GM23338 (cell line): Measurements from ENCODE around the gene ANO1. TPM values are rescaled to one million over a fixed set of nuclear protein-coding genes. Genes with fewer than 3 reads are reported as not detected.
A peak's percentile ranks its signal among the peaks of the same experiment; 100 is the strongest.

Experiments
- ATAC-seq: fragments of 200-7000 bp; cut with Tn5 transposase; 3 replicates; pipeline ENCODE4 v1.9.1; 2020
- DNase-seq: peaks from one replicate; pipeline ENCODE4 v3.0.0-alpha.2; 2015; ENCODE audit warnings: low spot score
- H2AFZ ChIP-seq: fragments of 200-600 bp; sonication (generic); 2 replicates; pipeline ENCODE4 v1.8.0; 2016; ENCODE audit warnings: antibody characterized with exemption, mild to moderate bottlenecking, moderate library complexity
- H3F3A ChIP-seq: fragments of 200-600 bp; sonication (generic); replicated peaks from 2 replicates; pipeline ENCODE4 v1.8.0; 2017; ENCODE audit warnings: antibody characterized with exemption, mixed run types, low read depth
- H3K27ac ChIP-seq: fragments of 200-600 bp; sonication (generic); 2 replicates; pipeline ENCODE4 v1.6.1; 2016; ENCODE audit warnings: low read depth
- H3K27me3 ChIP-seq: fragments of 200-600 bp; sonication (generic); 2 replicates; pipeline ENCODE4 v1.8.0; 2016; ENCODE audit warnings: mild to moderate bottlenecking, mixed run types, moderate library complexity; ENCODE audit not compliant: insufficient read depth
- H3K36me3 ChIP-seq: fragments of 200-600 bp; sonication (generic); 2 replicates; pipeline ENCODE4 v1.8.0; 2016; ENCODE audit warnings: mild to moderate bottlenecking; ENCODE audit not compliant: insufficient read depth
- H3K4me1 ChIP-seq: fragments of 200-600 bp; sonication (generic); 2 replicates; pipeline ENCODE4 v1.8.0; 2016; ENCODE audit warnings: mild to moderate bottlenecking, moderate library complexity; ENCODE audit not compliant: insufficient read depth
- H3K4me2 ChIP-seq: fragments of 200-600 bp; sonication (generic); 2 replicates; pipeline ENCODE4 v1.7.1; 2017; ENCODE audit warnings: mixed run types
- H3K4me3 ChIP-seq: fragments of 200-600 bp; sonication (generic); 2 replicates; pipeline ENCODE4 v1.6.1; 2016; ENCODE audit warnings: mixed run types
- H3K79me2 ChIP-seq: fragments of 200-600 bp; sonication (generic); replicated peaks from 2 replicates; pipeline ENCODE4 v1.8.0; 2017; ENCODE audit warnings: mild to moderate bottlenecking; ENCODE audit not compliant: insufficient read depth
- H3K9me2 ChIP-seq: fragments of 200-600 bp; sonication (generic); 2 replicates; pipeline ENCODE4 v1.8.0; 2017; ENCODE audit not compliant: insufficient read depth
- H4K20me1 ChIP-seq: fragments of 200-600 bp; sonication (generic); replicated peaks from 2 replicates; pipeline ENCODE4 v1.8.0; 2017; ENCODE audit warnings: mild to moderate bottlenecking; ENCODE audit not compliant: insufficient read depth
- H3K27ac Mint-ChIP-seq: 2 replicates; pipeline ENCODE4 v1.8.0; 2020; ENCODE audit warnings: inconsistent platforms, mild to moderate bottlenecking, moderate library complexity, mixed read lengths
- H3K27me3 Mint-ChIP-seq: 3 replicates; pipeline ENCODE4 v1.8.0; 2022; ENCODE audit warnings: low read depth, mild to moderate bottlenecking, moderate library complexity, mixed read lengths, inconsistent platforms; ENCODE audit not compliant: insufficient read depth, poor library complexity
- H3K36me3 Mint-ChIP-seq: 3 replicates; pipeline ENCODE4 v1.8.0; 2021; ENCODE audit warnings: low read depth, mild to moderate bottlenecking, inconsistent platforms, moderate library complexity, mixed read lengths
- H3K4me1 Mint-ChIP-seq: 3 replicates; pipeline ENCODE4 v1.8.0; 2020; ENCODE audit warnings: mild to moderate bottlenecking, inconsistent platforms, mixed read lengths
- H3K4me3 Mint-ChIP-seq: 3 replicates; pipeline ENCODE4 v1.8.0; 2021; ENCODE audit warnings: moderate library complexity, mild to moderate bottlenecking, inconsistent platforms, mixed read lengths
- H3K9me3 Mint-ChIP-seq: 3 replicates; pipeline ENCODE4 v1.8.0; 2020; ENCODE audit warnings: moderate library complexity, mild to moderate bottlenecking, inconsistent platforms, mixed read lengths
- CREB1 ChIP-seq: fragments of 250-450 bp; sonication (Bioruptor Pico); IDR thresholded peaks from 2 replicates; pipeline ENCODE4 v1.5.0; 2020; ENCODE audit warnings: low read depth, mild to moderate bottlenecking, moderate library complexity
- EZH2 ChIP-seq: fragments of 200-600 bp; sonication (generic); IDR thresholded peaks from one replicate; pipeline ENCODE4 v1.8.0; 2017; ENCODE audit warnings: antibody characterized with exemption, mild to moderate bottlenecking, low read depth; ENCODE audit not compliant: unreplicated experiment
- EZH2phosphoT487 ChIP-seq: fragments of 200-600 bp; sonication (generic); IDR thresholded peaks from one replicate; pipeline ENCODE4 v1.8.1; 2018; ENCODE audit warnings: antibody characterized with exemption; ENCODE audit not compliant: unreplicated experiment
- POLR2AphosphoS5 ChIP-seq: IDR thresholded peaks from 2 replicates; pipeline ENCODE4 v1.6.1; 2016; ENCODE audit warnings: antibody characterized with exemption, low read depth
- STAT1 ChIP-seq: IDR thresholded peaks from one replicate; pipeline ENCODE4 v1.6.1; 2016; ENCODE audit warnings: antibody characterized with exemption; ENCODE audit not compliant: unreplicated experiment
- ZNF462 ChIP-seq: fragments of 250-450 bp; sonication (Bioruptor Pico); IDR thresholded peaks from 2 replicates; pipeline ENCODE4 v1.5.0; 2020; ENCODE audit warnings: mild to moderate bottlenecking, moderate library complexity
- polyA plus RNA-seq: library from polyadenylated mRNA; unstranded; fragments of >200 nt; fragmentation: Nextera tagmentation; extraction: Ambion mirVana; gene quantifications from 2 replicates; pipeline ENCODE4 v1.2.1, GENCODE V29; 2016
- total RNA-seq: library from RNA; depleted of rRNA; stranded (reverse); fragments of >200 nt; shearing (Covaris generic); gene quantifications from 2 replicates; pipeline ENCODE4 v1.2.3, GENCODE V29; 2014
- TF ChIP-seq, protein P1 (sequence below): IDR thresholded peaks from 2 replicates; pipeline ENCODE4 v1.6.1; 2016; ENCODE audit warnings: antibody characterized with exemption
- TF ChIP-seq, protein P2 (sequence below), 2 experiments: fragments of 200-600 bp in 1 of 2; sonication (generic) in 1 of 2; conservative IDR thresholded peaks; 2 replicates each; pipeline versions ENCODE4 v1.5.1 to v1.6.1; 2016 to 2017; ENCODE audit warnings: antibody characterized with exemption in 2 of 2, low read depth in 2 of 2, mild to moderate bottlenecking in 2 of 2, moderate library complexity in 1 of 2

Gene ANO1
- total and polyA plus RNA-seq, 2 experiments from 2014 or later, result 1.4 to 3.4 TPM

DNA sequence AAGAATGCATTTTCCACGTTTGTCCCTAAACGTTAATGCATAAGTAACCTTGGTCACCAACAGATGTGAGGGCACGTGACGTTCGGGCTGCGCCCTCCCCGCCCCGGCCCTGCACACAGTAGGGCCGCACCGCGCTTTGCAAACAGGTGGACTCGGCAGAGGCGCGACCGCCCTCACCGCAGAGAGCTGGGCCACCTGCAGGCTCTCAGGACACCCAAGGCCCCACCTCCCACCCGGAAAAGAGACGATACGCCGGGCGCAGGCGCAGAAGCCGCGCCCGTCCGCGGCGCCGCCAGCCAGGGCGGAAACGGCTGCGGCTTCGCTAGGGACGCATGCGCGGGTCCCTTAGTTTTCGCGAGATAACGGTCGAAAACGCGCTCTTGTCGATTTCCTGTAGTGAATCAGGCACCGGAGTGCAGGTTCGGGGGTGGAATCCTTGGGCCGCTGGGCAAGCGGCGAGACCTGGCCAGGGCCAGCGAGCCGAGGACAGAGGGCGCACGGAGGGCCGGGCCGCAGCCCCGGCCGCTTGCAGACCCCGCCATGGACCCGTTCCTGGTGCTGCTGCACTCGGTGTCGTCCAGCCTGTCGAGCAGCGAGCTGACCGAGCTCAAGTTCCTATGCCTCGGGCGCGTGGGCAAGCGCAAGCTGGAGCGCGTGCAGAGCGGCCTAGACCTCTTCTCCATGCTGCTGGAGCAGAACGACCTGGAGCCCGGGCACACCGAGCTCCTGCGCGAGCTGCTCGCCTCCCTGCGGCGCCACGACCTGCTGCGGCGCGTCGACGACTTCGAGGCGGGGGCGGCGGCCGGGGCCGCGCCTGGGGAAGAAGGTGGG lies 125.0 kb downstream of the ANO1 start, which contains the start of gene FADD:
TSS of gene FADD (plus strand) at position 377 of the 831 bp plus-strand sequence. CDS start at position 541, 164 bp downstream.
- no peaks in the 10 kb centered on the region for H3K27me3 ChIP-seq
- TF ChIP-seq, protein P1, sequence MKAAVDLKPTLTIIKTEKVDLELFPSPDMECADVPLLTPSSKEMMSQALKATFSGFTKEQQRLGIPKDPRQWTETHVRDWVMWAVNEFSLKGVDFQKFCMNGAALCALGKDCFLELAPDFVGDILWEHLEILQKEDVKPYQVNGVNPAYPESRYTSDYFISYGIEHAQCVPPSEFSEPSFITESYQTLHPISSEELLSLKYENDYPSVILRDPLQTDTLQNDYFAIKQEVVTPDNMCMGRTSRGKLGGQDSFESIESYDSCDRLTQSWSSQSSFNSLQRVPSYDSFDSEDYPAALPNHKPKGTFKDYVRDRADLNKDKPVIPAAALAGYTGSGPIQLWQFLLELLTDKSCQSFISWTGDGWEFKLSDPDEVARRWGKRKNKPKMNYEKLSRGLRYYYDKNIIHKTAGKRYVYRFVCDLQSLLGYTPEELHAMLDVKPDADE, result peak; percentile 86
- no peak for TF ChIP-seq CREB1 (CRISPR knock-in tag)
- TF ChIP-seq POLR2AphosphoS5, result peak; percentile 89

GRCh38 chr11:70203751-70204465 lies 125.8 kb downstream of the ANO1 start:
- DNase-seq (peak; percentile 50), ATAC-seq (peak; percentile 11)
- Mint-ChIP-seq H3K27me3 (peaks cover 16% of the 10 kb centered on the region), H3K4me1 (peaks cover 37% of the 10 kb centered on the region), H3K4me3 (peak overlapping the region; percentile 97), H3K36me3 (peaks cover 47% of the 10 kb centered on the region), H3K27ac (peak overlapping the region; percentile 90), H3K9me3 (peaks cover 4% of the 10 kb centered on the region)
- H3F3A ChIP-seq, result 0 out of 2 replicates have a peak, but pooled peaks cover 6% of the 10 kb centered on the region
- H3K36me3 ChIP-seq, result peaks cover 4% of the 10 kb centered on the region; the same call in 1 of the 2 replicates
- no peak overlapping the region for H2AFZ ChIP-seq
- no peaks in the 10 kb centered on the region for H3K9me2 ChIP-seq
- peaks cover 40% of the 10 kb centered on the region for H3K79me2 ChIP-seq
- peaks cover 31% of the 10 kb centered on the region for H3K4me1 ChIP-seq
- H3K4me2 ChIP-seq, result peak overlapping the region; percentile 100
- H3K27me3 ChIP-seq, result no peaks in the 10 kb centered on the region
- H4K20me1 ChIP-seq, result peaks cover 33% of the 10 kb centered on the region
- H3K4me3 ChIP-seq, result peak overlapping the region; percentile 95
- peak overlapping the region; percentile 71; the same call in 1 of the 2 replicates for H3K27ac ChIP-seq
- TF ChIP-seq STAT1 (no peak), ZNF462 (CRISPR knock-in tag) (no peak), EZH2phosphoT487 (no peak), EZH2 (no peak)
- TF ChIP-seq, protein P2, sequence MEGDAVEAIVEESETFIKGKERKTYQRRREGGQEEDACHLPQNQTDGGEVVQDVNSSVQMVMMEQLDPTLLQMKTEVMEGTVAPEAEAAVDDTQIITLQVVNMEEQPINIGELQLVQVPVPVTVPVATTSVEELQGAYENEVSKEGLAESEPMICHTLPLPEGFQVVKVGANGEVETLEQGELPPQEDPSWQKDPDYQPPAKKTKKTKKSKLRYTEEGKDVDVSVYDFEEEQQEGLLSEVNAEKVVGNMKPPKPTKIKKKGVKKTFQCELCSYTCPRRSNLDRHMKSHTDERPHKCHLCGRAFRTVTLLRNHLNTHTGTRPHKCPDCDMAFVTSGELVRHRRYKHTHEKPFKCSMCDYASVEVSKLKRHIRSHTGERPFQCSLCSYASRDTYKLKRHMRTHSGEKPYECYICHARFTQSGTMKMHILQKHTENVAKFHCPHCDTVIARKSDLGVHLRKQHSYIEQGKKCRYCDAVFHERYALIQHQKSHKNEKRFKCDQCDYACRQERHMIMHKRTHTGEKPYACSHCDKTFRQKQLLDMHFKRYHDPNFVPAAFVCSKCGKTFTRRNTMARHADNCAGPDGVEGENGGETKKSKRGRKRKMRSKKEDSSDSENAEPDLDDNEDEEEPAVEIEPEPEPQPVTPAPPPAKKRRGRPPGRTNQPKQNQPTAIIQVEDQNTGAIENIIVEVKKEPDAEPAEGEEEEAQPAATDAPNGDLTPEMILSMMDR (conservative IDR thresholded peaks at IDR 0.05; ENCODE audit: low read depth in 2 of 2), result no peak

More for the DNA sequence above, 125.0 kb downstream of the ANO1 start, which contains the start of gene FADD:
- DNase-seq (peak; percentile 94), ATAC-seq (peak; percentile 79)
- H3K36me3 Mint-ChIP-seq, result peaks cover 39% of the 10 kb centered on the region
- Histone ChIP-seq H4K20me1 (peaks cover 33% of the 10 kb centered on the region), H3K4me1 (peaks cover 28% of the 10 kb centered on the region), H3K4me3 (peak within 1 kb of the TSS; percentile 95), H2AFZ (peak within 1 kb of the TSS; percentile 29), H3K27ac (peak within 1 kb of the TSS; percentile 71; the same call in 1 of the 2 replicates), H3K4me2 (peak within 1 kb of the TSS; percentile 100), H3F3A (0 out of 2 replicates have a peak, but pooled peaks cover 3% of the 10 kb centered on the region), H3K36me3 (peaks cover 4% of the 10 kb centered on the region; the same call in 1 of the 2 replicates), H3K79me2 (peaks cover 40% of the 10 kb centered on the region), H3K9me2 (no peaks in the 10 kb centered on the region)
- peak within 1 kb of the TSS; percentile 90 for H3K27ac Mint-ChIP-seq
- H3K4me1 Mint-ChIP-seq, result peaks cover 31% of the 10 kb centered on the region
- H3K4me3 Mint-ChIP-seq, result peak within 1 kb of the TSS; percentile 97
- H3K27me3 Mint-ChIP-seq, result peaks cover 20% of the 10 kb centered on the region
- H3K9me3 Mint-ChIP-seq, result peaks cover 4% of the 10 kb centered on the region
